Neural progenitor cell (in vitro differentiated cells): ENCODE results near the gene C19orf25. TPM values are rescaled to one million over a fixed set of nuclear protein-coding genes. Genes with fewer than 3 reads are reported as not detected.

ENCODE experiments used
- DNase-seq: peaks from one replicate; pipeline ENCODE4 v3.0.0-alpha.2; 2016; ENCODE audit warnings: low spot score
- H2AFZ ChIP-seq: fragments of 200-600 bp; sonication (generic); replicated peaks from 2 replicates; pipeline ENCODE4 v1.6.1; 2016; ENCODE audit warnings: antibody characterized with exemption
- H3F3A ChIP-seq: fragments of 200-600 bp; sonication (generic); 2 replicates; pipeline ENCODE4 v1.6.1; 2016; ENCODE audit warnings: antibody characterized with exemption, low read depth
- H3K27ac ChIP-seq: fragments of 200-600 bp; sonication (generic); 2 replicates; pipeline ENCODE4 v1.5.1; 2016; ENCODE audit warnings: mild to moderate bottlenecking
- H3K27me3 ChIP-seq: fragments of 200-600 bp; sonication (generic); 2 replicates; pipeline ENCODE4 v1.6.1; 2016; ENCODE audit warnings: mild to moderate bottlenecking, moderate library complexity
- H3K36me3 ChIP-seq: fragments of 200-600 bp; sonication (generic); 2 replicates; pipeline ENCODE4 v1.5.1; 2016
- H3K4me1 ChIP-seq: fragments of 200-600 bp; sonication (generic); 2 replicates; pipeline ENCODE4 v1.6.1; 2016; ENCODE audit warnings: mixed run types
- H3K4me2 ChIP-seq: fragments of 200-600 bp; sonication (generic); 2 replicates; pipeline ENCODE4 v1.6.1; 2016
- H3K4me3 ChIP-seq: fragments of 200-600 bp; sonication (generic); 2 replicates; pipeline ENCODE4 v1.5.1; 2016
- H3K79me2 ChIP-seq: fragments of 200-600 bp; sonication (generic); 2 replicates; pipeline ENCODE4 v1.6.1; 2016; ENCODE audit warnings: low read depth
- H3K9ac ChIP-seq: fragments of 200-600 bp; sonication (generic); 2 replicates; pipeline ENCODE4 v1.6.1; 2016
- H3K9me3 ChIP-seq: fragments of 200-600 bp; sonication (generic); 2 replicates; pipeline ENCODE4 v1.5.1; 2016; ENCODE audit warnings: low read depth
- H4K20me1 ChIP-seq: fragments of 200-600 bp; sonication (generic); 2 replicates; pipeline ENCODE4 v1.6.1; 2016; ENCODE audit warnings: low read depth
- H3K27ac Mint-ChIP-seq: 3 replicates; pipeline ENCODE4 v1.8.0; 2021; ENCODE audit warnings: mixed read lengths
- H3K27me3 Mint-ChIP-seq: 2 replicates; pipeline ENCODE4 v1.8.0; 2022; ENCODE audit warnings: low read depth, mild to moderate bottlenecking, inconsistent platforms, moderate library complexity, mixed read lengths; ENCODE audit not compliant: insufficient read depth
- H3K36me3 Mint-ChIP-seq: 3 replicates; pipeline ENCODE4 v1.8.0; 2021; ENCODE audit warnings: mixed read lengths
- H3K4me1 Mint-ChIP-seq: 3 replicates; pipeline ENCODE4 v1.8.0; 2021; ENCODE audit warnings: mixed read lengths
- H3K4me3 Mint-ChIP-seq: 3 replicates; pipeline ENCODE4 v1.8.0; 2021; ENCODE audit warnings: mild to moderate bottlenecking, moderate library complexity, mixed read lengths
- H3K9me3 Mint-ChIP-seq: 3 replicates; pipeline ENCODE4 v1.8.0; 2020; ENCODE audit warnings: mixed read lengths
- EZH2 ChIP-seq: fragments of 200-600 bp; sonication (generic); IDR thresholded peaks from 2 replicates; pipeline ENCODE4 v1.6.1; 2017; ENCODE audit warnings: antibody characterized with exemption, mild to moderate bottlenecking, moderate library complexity
- EZH2phosphoT487 ChIP-seq: fragments of 200-600 bp; sonication (generic); IDR thresholded peaks from 2 replicates; pipeline ENCODE4 v1.6.1; 2017; ENCODE audit warnings: antibody characterized with exemption
- total RNA-seq: library from RNA; depleted of rRNA; stranded (reverse); fragments of >200 nt; gene quantifications from 2 replicates; pipeline ENCODE4 v1.2.3, GENCODE V29; 2015; ENCODE audit warnings: low replicate concordance
- TF ChIP-seq, protein P1 (sequence below): fragments of 200-600 bp; sonication (generic); IDR thresholded peaks from 2 replicates; pipeline ENCODE4 v1.5.1; 2017; ENCODE audit warnings: antibody characterized with exemption, mild to moderate bottlenecking

Gene C19orf25
- total RNA-seq, 1 donor from 2014 or later = 14.4 TPM

DNA sequence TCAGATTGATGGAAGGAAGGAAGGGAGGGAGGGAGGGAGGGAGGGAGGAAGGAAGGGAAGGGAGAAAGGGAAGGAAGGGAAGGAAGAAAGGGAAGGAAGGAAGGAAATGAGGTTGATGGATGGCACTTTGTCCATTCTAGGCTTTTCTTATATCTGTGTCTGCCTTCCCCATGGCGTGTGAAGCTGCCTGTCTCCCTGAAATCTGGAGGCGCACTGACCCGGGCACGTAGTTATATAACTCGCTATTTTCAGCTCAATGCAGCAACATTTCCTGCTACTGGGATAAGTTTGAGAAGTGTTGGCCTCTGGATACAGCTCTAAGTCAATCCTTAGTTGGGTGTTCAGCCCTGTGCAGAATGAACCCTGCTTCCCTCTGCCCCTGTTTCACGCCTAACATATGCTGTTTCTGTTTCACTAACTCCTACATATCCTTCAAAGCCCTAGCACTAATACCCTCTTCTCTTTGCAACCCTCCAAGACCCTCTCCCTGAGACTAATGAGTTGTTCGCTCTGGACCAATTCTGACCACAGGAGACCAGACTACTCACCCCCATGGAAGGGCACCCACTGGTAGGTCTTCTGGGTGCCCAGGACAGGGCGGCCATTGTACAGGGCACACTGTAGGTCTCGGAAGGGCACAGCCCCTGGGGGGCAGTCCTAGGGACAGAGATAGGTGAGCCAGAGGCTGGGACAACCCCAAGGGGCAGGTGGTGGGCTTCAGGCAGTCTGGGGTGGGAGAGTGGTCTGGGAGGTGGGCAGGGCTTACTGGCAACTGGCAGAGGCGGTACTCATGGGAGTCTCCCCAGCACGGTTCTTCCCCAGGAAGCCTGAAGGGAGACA, 30.8 kb upstream of the C19orf25 start:
- H3K36me3 Mint-ChIP-seq = no peaks in the 10 kb centered on the region
- Histone ChIP-seq H4K20me1 (peaks cover 3% of the 10 kb centered on the region), H3K4me1 (peaks cover 13% of the 10 kb centered on the region), H3K4me2 (peak overlapping the region; percentile 68), H3K9me3 (no peaks in the 10 kb centered on the region), H3K27ac (no peak overlapping the region), H3K79me2 (no peaks in the 10 kb centered on the region), H3K27me3 (peaks cover 63% of the 10 kb centered on the region), H3K36me3 (no peaks in the 10 kb centered on the region), H2AFZ (no peak overlapping the region), H3K4me3 (no peak overlapping the region), H3F3A (peaks cover 38% of the 10 kb centered on the region), H3K9ac (no peak overlapping the region)
- H3K9me3 Mint-ChIP-seq = peaks cover 5% of the 10 kb centered on the region
- no peak overlapping the region for H3K27ac Mint-ChIP-seq
- H3K4me1 Mint-ChIP-seq = peaks cover 19% of the 10 kb centered on the region
- DNase-seq = no peak
- TF ChIP-seq EZH2 (no peak), EZH2phosphoT487 (no peak)
- TF ChIP-seq, protein P1, sequence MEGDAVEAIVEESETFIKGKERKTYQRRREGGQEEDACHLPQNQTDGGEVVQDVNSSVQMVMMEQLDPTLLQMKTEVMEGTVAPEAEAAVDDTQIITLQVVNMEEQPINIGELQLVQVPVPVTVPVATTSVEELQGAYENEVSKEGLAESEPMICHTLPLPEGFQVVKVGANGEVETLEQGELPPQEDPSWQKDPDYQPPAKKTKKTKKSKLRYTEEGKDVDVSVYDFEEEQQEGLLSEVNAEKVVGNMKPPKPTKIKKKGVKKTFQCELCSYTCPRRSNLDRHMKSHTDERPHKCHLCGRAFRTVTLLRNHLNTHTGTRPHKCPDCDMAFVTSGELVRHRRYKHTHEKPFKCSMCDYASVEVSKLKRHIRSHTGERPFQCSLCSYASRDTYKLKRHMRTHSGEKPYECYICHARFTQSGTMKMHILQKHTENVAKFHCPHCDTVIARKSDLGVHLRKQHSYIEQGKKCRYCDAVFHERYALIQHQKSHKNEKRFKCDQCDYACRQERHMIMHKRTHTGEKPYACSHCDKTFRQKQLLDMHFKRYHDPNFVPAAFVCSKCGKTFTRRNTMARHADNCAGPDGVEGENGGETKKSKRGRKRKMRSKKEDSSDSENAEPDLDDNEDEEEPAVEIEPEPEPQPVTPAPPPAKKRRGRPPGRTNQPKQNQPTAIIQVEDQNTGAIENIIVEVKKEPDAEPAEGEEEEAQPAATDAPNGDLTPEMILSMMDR = no peak
- H3K4me3 Mint-ChIP-seq = no peak overlapping the region
- peaks cover 26% of the 10 kb centered on the region for H3K27me3 Mint-ChIP-seq

DNA sequence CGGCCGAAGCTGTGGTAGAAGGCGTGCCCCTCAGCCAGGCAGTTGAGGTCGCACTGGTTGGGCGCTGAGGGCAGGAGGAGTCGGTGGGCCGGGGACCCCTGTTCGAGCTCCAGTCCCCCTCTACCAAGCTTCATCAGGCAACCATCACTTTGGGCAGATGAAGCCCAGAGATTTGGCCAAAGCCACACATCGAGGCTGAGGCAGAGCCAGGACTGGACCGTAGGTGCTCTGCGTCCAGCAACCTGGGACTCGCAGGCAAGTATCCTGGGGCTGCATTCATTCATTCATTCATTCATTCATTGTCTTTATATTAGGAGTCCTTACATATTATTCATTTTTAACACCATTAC, 29.5 kb upstream of the C19orf25 start:
- Histone ChIP-seq H3K27ac (no peak overlapping the region), H3K36me3 (no peaks in the 10 kb centered on the region), H3K4me1 (peaks cover 13% of the 10 kb centered on the region), H3K9ac (no peak overlapping the region), H3K9me3 (no peaks in the 10 kb centered on the region), H3K27me3 (peaks cover 63% of the 10 kb centered on the region), H3K4me2 (peak overlapping the region; percentile 16), H3K4me3 (peak overlapping the region; percentile 57), H4K20me1 (no peaks in the 10 kb centered on the region), H3K79me2 (no peaks in the 10 kb centered on the region), H2AFZ (peak overlapping the region; percentile 54), H3F3A (peaks cover 38% of the 10 kb centered on the region)
- Mint-ChIP-seq H3K27me3 (peaks cover 20% of the 10 kb centered on the region), H3K27ac (no peak overlapping the region), H3K36me3 (no peaks in the 10 kb centered on the region), H3K4me3 (peak overlapping the region; percentile 54), H3K9me3 (peaks cover 5% of the 10 kb centered on the region), H3K4me1 (peaks cover 24% of the 10 kb centered on the region)
- no peak for DNase-seq
- TF ChIP-seq, protein P1 = no peak
- no peak for TF ChIP-seq EZH2
- TF ChIP-seq EZH2phosphoT487 = no peak

DNA sequence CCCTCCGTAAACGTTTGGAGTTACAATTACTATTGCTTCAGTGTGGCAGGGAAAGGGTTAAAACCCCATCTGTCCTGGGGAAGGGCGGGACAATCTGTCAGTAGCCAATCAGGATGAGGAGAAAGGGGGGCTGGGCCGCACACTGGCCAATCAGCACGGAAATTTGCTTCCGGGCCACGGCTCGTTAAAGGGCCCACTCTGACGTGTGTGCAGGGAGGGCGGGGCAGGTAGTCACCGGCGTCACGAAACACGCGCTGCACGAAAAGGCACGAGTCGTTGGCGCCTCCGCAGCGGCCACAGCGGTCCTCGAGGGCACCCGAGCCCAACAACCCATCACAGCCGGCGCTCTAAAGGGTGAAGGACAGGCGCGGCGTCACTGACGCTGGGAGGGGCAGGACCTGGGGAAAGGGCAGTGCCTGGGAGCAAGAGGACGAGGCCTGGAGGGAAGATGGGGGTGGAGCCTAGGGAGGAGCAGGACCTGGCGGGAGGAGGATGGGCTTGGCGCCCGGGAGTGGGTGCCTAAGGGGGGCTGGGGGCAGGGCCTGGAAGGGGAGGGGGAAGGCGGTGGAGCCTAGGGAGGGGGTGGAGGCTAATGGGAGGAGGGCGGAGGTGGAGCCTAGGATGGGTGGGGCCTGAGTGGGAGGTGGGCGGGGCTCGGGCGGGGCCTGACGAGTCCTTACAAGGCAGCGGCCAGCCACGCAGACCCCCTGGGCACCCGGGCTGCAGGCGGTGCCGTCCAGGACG, 28.9 kb upstream of the C19orf25 start:
- peak overlapping the region; percentile 89 for H3K4me3 Mint-ChIP-seq
- peak; percentile 97 for DNase-seq
- Histone ChIP-seq H3K4me2 (peak overlapping the region; percentile 76), H2AFZ (peak overlapping the region; percentile 98), H3K36me3 (no peaks in the 10 kb centered on the region), H3K9me3 (no peaks in the 10 kb centered on the region), H3K27ac (peak overlapping the region; percentile 55), H3K4me1 (peaks cover 13% of the 10 kb centered on the region), H3K9ac (no peak overlapping the region), H4K20me1 (no peaks in the 10 kb centered on the region), H3K79me2 (no peaks in the 10 kb centered on the region), H3K4me3 (peak overlapping the region; percentile 57), H3K27me3 (peaks cover 63% of the 10 kb centered on the region), H3F3A (peaks cover 38% of the 10 kb centered on the region)
- no peaks in the 10 kb centered on the region for H3K36me3 Mint-ChIP-seq
- peak overlapping the region; percentile 97 for H3K27ac Mint-ChIP-seq
- H3K9me3 Mint-ChIP-seq = peaks cover 5% of the 10 kb centered on the region
- peaks cover 24% of the 10 kb centered on the region for H3K4me1 Mint-ChIP-seq
- H3K27me3 Mint-ChIP-seq = peaks cover 20% of the 10 kb centered on the region
- TF ChIP-seq, protein P1 = no peak
- no peak for TF ChIP-seq EZH2phosphoT487
- TF ChIP-seq EZH2 = no peak
